HEK293 (cell line): ENCODE results near the gene TMEM247.

Experiments used
- CTCF ChIA-PET: fragments of 350-600 bp; formaldehyde crosslinking; extraction: SDS; loops from one replicate; lab custom pipeline; 2021; ENCODE audit warnings: antibody characterized with exemption; lab: Yijun Ruan, JAX
- POLR2A ChIA-PET: fragments of 300-600 bp; formaldehyde crosslinking; extraction: SDS; loops from one replicate; lab custom pipeline; 2020; ENCODE audit warnings: antibody characterized with exemption, inconsistent platforms; lab: Yijun Ruan, JAX
- H3K27ac ChIP-seq: fragments of 200-500 bp; sonication (Bioruptor generic); 2 replicates; pipeline ENCODE4 v1.5.1; 2014; ENCODE audit warnings: low read depth, low read length, control low read depth, inconsistent platforms; ENCODE audit errors: extremely low read depth
- H3K36me3 ChIP-seq, 2 experiments: fragments of 200-500 bp in 1 of 2; sonication (Bioruptor generic) in 1 of 2; 1 replicate in 1 of 2; 2 replicates in 1 of 2; pipeline ENCODE4 v1.5.1; 2014 to 2017; ENCODE audit warnings: inconsistent platforms in 2 of 2, low read length in 2 of 2; ENCODE audit not compliant: control insufficient read depth in 2 of 2, insufficient read depth in 1 of 2
- H3K4me1 ChIP-seq: fragments of 200-500 bp; sonication (Bioruptor generic); 2 replicates; pipeline ENCODE4 v1.5.1; 2014; ENCODE audit warnings: mild to moderate bottlenecking, low read length, inconsistent platforms; ENCODE audit not compliant: control insufficient read depth, insufficient read depth
- H3K4me3 ChIP-seq: 2 replicates; pipeline ENCODE4 v1.5.1; 2011; ENCODE audit warnings: low read depth, mild to moderate bottlenecking, control low read depth, low read length, moderate library complexity
- H3K9me3 ChIP-seq: fragments of 200-500 bp; sonication (Bioruptor generic); 2 replicates; pipeline ENCODE4 v1.5.1; 2014; ENCODE audit warnings: low read depth, low read length, inconsistent platforms; ENCODE audit not compliant: control insufficient read depth, insufficient read depth
- BCL6B ChIP-seq: fragments of 450-650 bp; formaldehyde crosslinking; IDR thresholded peaks from 2 replicates; pipeline ENCODE4 v1.5.1; 2017; ENCODE audit warnings: missing biosample characterization, missing genetic modification characterization
- CTCF ChIP-seq: fragments of 450-650 bp; formaldehyde crosslinking; IDR thresholded peaks from 2 replicates; pipeline ENCODE4 v1.5.1; 2016; ENCODE audit warnings: missing biosample characterization, missing genetic modification characterization
- ELK4 ChIP-seq: IDR thresholded peaks from 2 replicates; pipeline ENCODE4 v1.6.1; 2011; ENCODE audit warnings: mild to moderate bottlenecking, low read depth, low read length, borderline replicate concordance
- KLF10 ChIP-seq: fragments of 450-650 bp; IDR thresholded peaks from 2 replicates; pipeline ENCODE4 v1.5.1; 2018; ENCODE audit warnings: missing biosample characterization, mild to moderate bottlenecking, missing genetic modification characterization
- REST ChIP-seq: fragments of 450-650 bp; formaldehyde crosslinking; IDR thresholded peaks from 2 replicates; pipeline ENCODE4 v1.5.1; 2016; ENCODE audit warnings: missing biosample characterization, missing genetic modification characterization
- TCF7L2 ChIP-seq: IDR thresholded peaks from 2 replicates; pipeline ENCODE4 v1.6.1; 2011; ENCODE audit warnings: low read depth, mild to moderate bottlenecking, inconsistent platforms, low read length, moderate library complexity, borderline replicate concordance
- WT1 ChIP-seq: fragments of 450-650 bp; formaldehyde crosslinking; IDR thresholded peaks from 2 replicates; pipeline ENCODE4 v1.5.1; 2016; ENCODE audit warnings: missing biosample characterization, missing genetic modification characterization
- ZEB2 ChIP-seq: fragments of 450-650 bp; formaldehyde crosslinking; IDR thresholded peaks from 2 replicates; pipeline ENCODE4 v1.5.1; 2016; ENCODE audit warnings: missing biosample characterization, missing genetic modification characterization
- ZNF16 ChIP-seq: fragments of 450-650 bp; formaldehyde crosslinking; IDR thresholded peaks from 2 replicates; pipeline ENCODE4 v1.5.1; 2016; ENCODE audit warnings: low read depth, missing biosample characterization, missing genetic modification characterization
- ZNF19 ChIP-seq: fragments of 450-650 bp; formaldehyde crosslinking; IDR thresholded peaks from 2 replicates; pipeline ENCODE4; 2016; ENCODE audit warnings: missing biosample characterization, missing genetic modification characterization, low read depth
- ZNF214 ChIP-seq: fragments of 450-650 bp; formaldehyde crosslinking; IDR thresholded peaks from 2 replicates; pipeline ENCODE4 v1.5.1; 2017; ENCODE audit warnings: missing biosample characterization, mild to moderate bottlenecking, missing genetic modification characterization, borderline replicate concordance
- ZNF266 ChIP-seq: fragments of 450-650 bp; formaldehyde crosslinking; IDR thresholded peaks from 2 replicates; pipeline ENCODE4 v1.5.1; 2016; ENCODE audit warnings: missing biosample characterization, missing genetic modification characterization, low read depth
- ZNF280C ChIP-seq: fragments of 450-650 bp; formaldehyde crosslinking; IDR thresholded peaks from 2 replicates; pipeline ENCODE4 v1.5.1; 2016; ENCODE audit warnings: missing biosample characterization, missing genetic modification characterization
- ZNF292 ChIP-seq: fragments of 450-650 bp; formaldehyde crosslinking; IDR thresholded peaks from 2 replicates; pipeline ENCODE4 v1.5.1; 2016; ENCODE audit warnings: low read depth, missing biosample characterization, missing genetic modification characterization, borderline replicate concordance
- ZNF302 ChIP-seq: fragments of 450-650 bp; formaldehyde crosslinking; IDR thresholded peaks from 2 replicates; pipeline ENCODE4 v1.5.1; 2016; ENCODE audit warnings: missing biosample characterization, missing genetic modification characterization, low read depth
- ZNF311 ChIP-seq: fragments of 450-650 bp; formaldehyde crosslinking; IDR thresholded peaks from 2 replicates; pipeline ENCODE4 v1.5.1; 2017; ENCODE audit warnings: missing biosample characterization, missing genetic modification characterization, borderline replicate concordance
- ZNF391 ChIP-seq: fragments of 450-650 bp; formaldehyde crosslinking; IDR thresholded peaks from 2 replicates; pipeline ENCODE4 v1.5.1; 2016; ENCODE audit warnings: low read depth, missing biosample characterization, missing genetic modification characterization, borderline replicate concordance
- ZNF416 ChIP-seq: fragments of 450-650 bp; formaldehyde crosslinking; IDR thresholded peaks from 2 replicates; pipeline ENCODE4 v1.5.1; 2016; ENCODE audit warnings: missing biosample characterization, missing genetic modification characterization
- ZNF426 ChIP-seq: fragments of 450-650 bp; formaldehyde crosslinking; IDR thresholded peaks from 2 replicates; pipeline ENCODE4 v1.5.1; 2017; ENCODE audit warnings: missing biosample characterization, missing genetic modification characterization, mild to moderate bottlenecking, inconsistent platforms, moderate library complexity
- ZNF610 ChIP-seq: fragments of 450-650 bp; formaldehyde crosslinking; IDR thresholded peaks from 2 replicates; pipeline ENCODE4 v1.5.1; 2016; ENCODE audit warnings: missing biosample characterization, missing genetic modification characterization, borderline replicate concordance

The TMEM247 gene

GRCh38 chr2:46461011-46461674 is 18.2 kb upstream of the TMEM247 start (continued):
- peak; percentile 87 for TF ChIP-seq CTCF
- TF ChIP-seq TCF7L2, result no peak

GRCh38 chr2:46461709-46462171 is 17.6 kb upstream of the TMEM247 start:
- no peak for TF ChIP-seq ELK4
- no peak for TF ChIP-seq ZNF19 (tag by site-specific recombination)
- no peak for TF ChIP-seq ZEB2 (tag by site-specific recombination)
- TF ChIP-seq ZNF214 (tag by site-specific recombination), result no peak
- no peak for TF ChIP-seq ZNF292
- TF ChIP-seq ZNF280C (tag by site-specific recombination), result no peak
- TF ChIP-seq ZNF416 (tag by site-specific recombination), result no peak
- TF ChIP-seq ZNF311, result no peak
- no peak for TF ChIP-seq ZNF302
- TF ChIP-seq, all 188 proteins: peak for 0
- POLR2A ChIA-PET, result no interaction called here
- CTCF ChIA-PET, result interaction anchor here (0.6 to 4.1 kb wide), 10 partner anchors 21 to 1312 kb away, joined by 3 to 25 read pairs (median 4); no protein-coding TSS in a partner anchor
- no peaks in the 10 kb centered on the region for H3K36me3 ChIP-seq
- H3K27ac ChIP-seq, result no peak overlapping the region
- no peaks in the 10 kb centered on the region for H3K4me1 ChIP-seq
- no peak overlapping the region for H3K4me3 ChIP-seq
- no peaks in the 10 kb centered on the region for H3K9me3 ChIP-seq

- no peaks in the 10 kb centered on the region for H3K36me3 ChIP-seq
- ChIA-PET CTCF (interaction anchor here (0.5 to 4.1 kb wide), 11 partner anchors 32 to 713 kb away, joined by 3 to 25 read pairs (median 3); no protein-coding TSS in a partner anchor), POLR2A (no interaction called here)
- TF ChIP-seq KLF10 (tag by site-specific recombination), result no peak
- no peak for TF ChIP-seq ZNF16
- no peak for TF ChIP-seq ZNF266 (tag by site-specific recombination)
- no peak for TF ChIP-seq WT1
- no peak for TF ChIP-seq ZNF426 (tag by site-specific recombination)
- no peak for TF ChIP-seq BCL6B (tag by site-specific recombination)
- TF ChIP-seq ZNF391, result no peak
- no peak for TF ChIP-seq REST (tag by site-specific recombination)
- no peak for TF ChIP-seq ZNF610 (tag by site-specific recombination)
- no peak overlapping the region for H3K27ac ChIP-seq
- H3K9me3 ChIP-seq, result no peaks in the 10 kb centered on the region
- H3K4me1 ChIP-seq, result no peaks in the 10 kb centered on the region
- H3K4me3 ChIP-seq, result no peak overlapping the region
Measured at GRCh38 chr2:46462936-46463335, 16.4 kb upstream of the TMEM247 start.
